Left ventricle myocardium inferior (tissue), 1 donor: ENCODE data around the gene CNGA3. TPM values are rescaled to one million over a fixed set of nuclear protein-coding genes. Genes with fewer than 3 reads are reported as not detected.

Experiments used
- DNase-seq: peaks from one replicate; pipeline ENCODE4 v3.0.0-alpha.2; 2020
- H3K27ac ChIP-seq: fragments of 200-600 bp; replicated peaks from 2 replicates; pipeline ENCODE4 v1.8.0; 2021
- H3K27me3 ChIP-seq: fragments of 200-600 bp; 2 replicates; pipeline ENCODE4 v1.8.0; 2021; ENCODE audit warnings: low read depth
- H3K36me3 ChIP-seq: fragments of 200-600 bp; 2 replicates; pipeline ENCODE4 v1.8.0; 2021
- H3K4me1 ChIP-seq: fragments of 200-600 bp; 2 replicates; pipeline ENCODE4 v1.8.0; 2021
- H3K4me3 ChIP-seq: fragments of 200-600 bp; 2 replicates; pipeline ENCODE4 v1.8.0; 2021; ENCODE audit warnings: mild to moderate bottlenecking, moderate library complexity
- H3K9me3 ChIP-seq: fragments of 200-600 bp; replicated peaks from 2 replicates; pipeline ENCODE4 v1.8.0; 2021
- CTCF ChIP-seq: fragments of 200-600 bp; IDR thresholded peaks from 2 replicates; pipeline ENCODE4 v1.8.0; 2021; ENCODE audit warnings: antibody characterized with exemption, mild to moderate bottlenecking, borderline replicate concordance
- intact Hi-C: fragments of 100-400 bp; cut with micrococcal nuclease; formaldehyde crosslinking; loops from one replicate; pipeline ENCODE4 v1.11.0; 2022
- total RNA-seq: library from RNA; stranded (reverse); fragmentation: NEBNext Ultra II Directional; extraction: Animal tissue kit (Norgen Biotek cat#: 25700); gene quantifications from one replicate; pipeline ENCODE4 v1.2.1, GENCODE V29; 2021
- donor health status: DM: no; HTN: yes; CAD: no; lungs with severe emphysema.

CNGA3 gene
- total RNA-seq, 1 donor from 2014 or later: not detected

GRCh38 chr2:98391581-98392270, 45.5 kb downstream of the CNGA3 start:
- intact Hi-C loops: no loop called here
- Histone ChIP-seq H3K4me1 (no peaks in the 10 kb centered on the region), H3K36me3 (no peaks in the 10 kb centered on the region), H3K9me3 (no peaks in the 10 kb centered on the region), H3K27ac (no peak overlapping the region), H3K27me3 (peaks cover 10% of the 10 kb centered on the region), H3K4me3 (no peak overlapping the region)
- DNase-seq: no peak
- no peak for TF ChIP-seq CTCF

- Histone ChIP-seq H3K27ac (no peak overlapping the region), H3K9me3 (no peaks in the 10 kb centered on the region), H3K36me3 (no peaks in the 10 kb centered on the region), H3K4me1 (no peaks in the 10 kb centered on the region), H3K4me3 (no peak overlapping the region), H3K27me3 (peaks cover 26% of the 10 kb centered on the region)
- intact Hi-C loops: no loop called here
- TF ChIP-seq CTCF: no peak
- no peak for DNase-seq
These were observed 47.1 kb downstream of the CNGA3 start for GRCh38 chr2:98393354-98393753.

- peaks cover 37% of the 10 kb centered on the region for H3K27me3 ChIP-seq
- no peak for TF ChIP-seq CTCF
- DNase-seq: no peak
- H3K27ac ChIP-seq: no peak overlapping the region
- H3K36me3 ChIP-seq: no peaks in the 10 kb centered on the region
- intact Hi-C loops: no loop called here
- no peak overlapping the region for H3K4me3 ChIP-seq
- no peaks in the 10 kb centered on the region for H3K4me1 ChIP-seq
- no peaks in the 10 kb centered on the region for H3K9me3 ChIP-seq
These were observed 48.4 kb downstream of the CNGA3 start for GRCh38 chr2:98394595-98395153.

GRCh38 chr2:98395977-98396376, 49.7 kb downstream of the CNGA3 start:
- Histone ChIP-seq H3K36me3 (no peaks in the 10 kb centered on the region), H3K27ac (no peak overlapping the region), H3K27me3 (peaks cover 43% of the 10 kb centered on the region), H3K4me1 (no peaks in the 10 kb centered on the region), H3K9me3 (no peaks in the 10 kb centered on the region), H3K4me3 (no peak overlapping the region)
- DNase-seq: no peak
- TF ChIP-seq CTCF: no peak
- intact Hi-C loops: no loop called here

- no peak overlapping the region for H3K27ac ChIP-seq
- H3K9me3 ChIP-seq: no peaks in the 10 kb centered on the region
- no peak overlapping the region for H3K4me3 ChIP-seq
- no peaks in the 10 kb centered on the region for H3K4me1 ChIP-seq
- no peak for DNase-seq
- peaks cover 46% of the 10 kb centered on the region for H3K27me3 ChIP-seq
- H3K36me3 ChIP-seq: no peaks in the 10 kb centered on the region
- intact Hi-C loops: no loop called here
- TF ChIP-seq CTCF: no peak
These were observed 50.6 kb downstream of the CNGA3 start for GRCh38 chr2:98396745-98397355.
